GM21825 (cell line): Measurements from ENCODE around the gene UNC93B1.

Experiments
- ATAC-seq: cut with Tn5 transposase; IDR thresholded peaks from one replicate; pipeline ENCODE4 v1.9.1; 2021; ENCODE audit warnings: mild to moderate bottlenecking, moderate library complexity; ENCODE audit not compliant: unreplicated experiment

UNC93B1 gene

DNA sequence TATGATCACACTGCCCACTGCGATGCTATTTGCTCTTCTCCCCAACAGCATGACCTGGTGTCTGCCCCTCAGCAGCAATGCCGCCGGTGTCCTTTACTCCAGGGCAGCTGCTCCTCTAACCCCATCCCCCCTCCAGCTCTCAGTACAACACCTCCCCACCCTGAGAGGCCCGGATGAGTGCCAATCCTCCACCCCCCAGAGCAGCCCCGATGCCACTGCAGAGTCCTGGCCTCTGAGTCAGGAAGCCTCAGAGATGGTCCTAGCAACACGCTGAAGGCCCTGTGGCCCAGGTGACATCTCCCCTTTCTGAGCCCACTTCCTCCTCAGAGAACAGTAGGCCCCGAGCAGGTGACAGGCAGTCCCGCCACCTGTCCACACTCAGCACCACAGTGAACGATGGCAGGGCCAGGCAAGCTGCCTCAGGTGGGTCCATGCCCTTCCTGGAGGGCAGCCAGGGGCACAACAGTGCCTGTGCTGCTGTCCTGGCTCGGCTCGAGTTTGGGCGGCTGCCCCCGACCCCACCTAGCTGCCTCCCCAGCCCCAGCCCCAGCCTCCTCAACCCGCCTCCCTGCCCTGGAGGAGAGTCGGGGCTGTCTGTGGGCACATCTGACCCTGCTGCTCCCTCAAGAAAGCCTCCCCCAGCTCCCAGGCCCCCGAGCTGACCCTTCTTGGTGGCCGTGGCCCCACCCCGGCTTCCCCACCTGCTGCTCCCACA lies 22.7 kb upstream of the UNC93B1 start:
- no peak for ATAC-seq

DNA sequence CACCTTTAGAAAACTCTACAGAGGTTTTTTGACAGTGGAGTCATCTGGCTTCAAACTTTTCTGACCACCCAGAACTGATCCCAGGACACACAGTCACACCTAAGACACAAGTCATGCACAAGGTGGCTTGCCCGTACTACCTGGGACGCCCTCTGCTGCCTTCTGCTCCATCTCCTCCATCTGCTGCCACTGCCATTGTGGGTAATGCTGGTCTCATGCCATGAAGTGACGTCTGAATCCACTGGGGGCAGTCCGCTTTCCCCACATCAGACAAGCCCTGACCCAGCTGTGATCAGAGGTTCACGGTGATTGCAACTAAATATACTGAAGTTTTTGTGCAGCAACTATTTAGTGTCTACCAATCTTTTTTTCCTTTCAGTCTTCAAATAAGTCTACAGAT lies 21.1 kb upstream of the UNC93B1 start:
- ATAC-seq, result no peak

DNA sequence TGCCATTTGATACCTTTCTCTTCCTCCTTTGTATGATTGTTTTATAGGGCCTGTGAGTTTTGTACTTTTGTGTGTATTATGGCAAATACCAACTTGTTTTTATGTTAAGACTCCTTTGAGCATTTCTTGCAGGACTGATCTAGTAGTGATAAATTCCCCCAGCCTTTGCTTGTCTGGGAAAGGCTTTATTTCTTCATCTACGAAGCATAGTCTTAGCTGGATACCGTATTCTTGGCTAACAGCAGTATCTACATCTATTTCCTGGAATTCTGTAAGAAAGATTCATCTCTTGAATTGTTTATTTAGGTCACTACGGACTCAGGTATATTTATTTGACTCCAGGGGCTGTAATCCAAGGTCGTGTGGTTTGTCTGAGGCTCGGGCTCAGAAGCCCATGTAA lies 20.6 kb upstream of the UNC93B1 start:
- no peak for ATAC-seq

DNA sequence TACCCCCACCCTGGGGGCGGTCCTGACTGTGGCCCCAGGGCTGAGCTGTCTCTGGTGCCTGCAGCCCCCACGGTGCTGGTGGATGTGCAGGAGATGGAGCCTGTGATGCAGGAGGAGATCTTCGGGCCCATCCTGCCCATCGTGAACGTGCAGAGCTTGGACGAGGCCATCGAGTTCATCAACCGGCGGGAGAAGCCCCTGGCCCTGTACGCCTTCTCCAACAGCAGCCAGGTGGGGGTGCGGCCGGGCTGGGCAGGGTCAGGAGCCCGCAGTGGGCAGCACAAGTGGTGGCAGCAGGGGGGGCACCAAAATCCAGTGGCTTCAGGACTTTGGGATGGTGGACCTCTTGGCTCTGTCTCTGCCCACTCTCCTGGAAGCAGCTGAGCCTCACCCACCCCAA lies 18.6 kb upstream of the UNC93B1 start:
- no peak for ATAC-seq

DNA sequence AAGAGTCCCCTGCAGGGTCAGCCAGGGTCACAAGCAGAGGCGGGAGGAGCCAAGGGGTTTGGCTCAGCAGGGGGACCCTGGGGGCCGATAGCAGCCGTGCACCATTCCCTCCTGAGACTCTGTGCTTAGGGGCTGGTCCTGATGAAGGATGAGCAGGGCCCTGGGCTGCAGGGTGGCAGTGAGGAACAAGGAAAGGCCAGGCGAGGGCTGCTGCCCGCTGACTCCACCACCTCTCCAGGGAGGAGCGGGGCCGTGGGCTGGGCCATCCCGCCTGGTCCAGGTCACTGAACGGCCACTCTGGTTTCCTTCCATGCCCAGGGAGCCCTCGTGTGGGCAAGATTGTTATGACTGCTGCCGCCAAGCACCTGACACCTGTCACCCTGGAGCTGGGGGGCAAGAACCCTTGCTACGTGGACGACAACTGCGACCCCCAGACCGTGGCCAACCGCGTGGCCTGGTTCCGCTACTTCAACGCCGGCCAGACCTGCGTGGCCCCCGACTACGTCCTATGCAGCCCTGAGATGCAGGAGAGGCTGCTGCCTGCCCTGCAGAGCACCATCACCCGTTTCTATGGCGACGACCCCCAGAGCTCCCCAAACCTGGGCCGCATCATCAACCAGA lies 17.4 kb upstream of the UNC93B1 start:
- ATAC-seq, result no peak

DNA sequence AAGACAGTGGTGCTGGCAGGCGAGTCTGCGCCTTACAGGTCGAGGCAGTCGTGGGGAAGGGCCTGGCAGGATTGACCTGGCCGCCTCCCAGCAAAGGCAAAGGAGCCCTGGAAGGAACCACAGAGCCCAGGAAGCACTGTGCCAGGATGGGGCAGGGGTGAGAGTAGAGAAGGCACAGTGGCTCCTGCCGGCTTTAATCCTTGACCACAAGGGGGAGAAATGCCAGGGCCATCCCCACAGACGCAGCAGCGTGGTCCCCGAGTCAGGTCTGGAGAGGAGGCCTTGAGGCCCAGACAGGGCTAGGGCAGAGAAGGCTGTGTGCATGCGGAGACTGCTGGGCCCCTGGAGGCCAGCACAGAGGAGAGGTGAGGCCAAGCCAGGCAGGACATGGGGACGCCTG lies 16.7 kb upstream of the UNC93B1 start:
- ATAC-seq, result no peak

DNA sequence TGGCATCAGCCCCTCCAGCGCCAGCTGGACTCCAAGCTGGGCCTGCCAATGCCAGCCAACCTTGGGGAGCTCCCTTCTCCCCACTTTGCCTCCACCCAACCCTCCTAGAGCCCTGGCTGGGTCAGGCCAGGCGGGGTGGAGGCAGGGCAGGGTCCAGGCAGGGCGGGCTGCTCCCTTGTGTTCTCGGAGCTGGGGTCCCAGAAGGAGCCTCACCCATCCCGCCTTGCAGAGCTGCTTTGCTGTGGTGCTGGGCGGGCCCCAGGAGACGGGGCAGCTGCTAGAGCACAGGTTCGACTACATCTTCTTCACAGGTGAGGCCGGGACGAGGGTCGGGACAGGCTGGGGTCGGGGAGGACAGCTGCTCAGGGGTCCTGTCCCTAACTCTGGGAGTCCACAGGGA lies 15.6 kb upstream of the UNC93B1 start:
- ATAC-seq, result no peak

DNA sequence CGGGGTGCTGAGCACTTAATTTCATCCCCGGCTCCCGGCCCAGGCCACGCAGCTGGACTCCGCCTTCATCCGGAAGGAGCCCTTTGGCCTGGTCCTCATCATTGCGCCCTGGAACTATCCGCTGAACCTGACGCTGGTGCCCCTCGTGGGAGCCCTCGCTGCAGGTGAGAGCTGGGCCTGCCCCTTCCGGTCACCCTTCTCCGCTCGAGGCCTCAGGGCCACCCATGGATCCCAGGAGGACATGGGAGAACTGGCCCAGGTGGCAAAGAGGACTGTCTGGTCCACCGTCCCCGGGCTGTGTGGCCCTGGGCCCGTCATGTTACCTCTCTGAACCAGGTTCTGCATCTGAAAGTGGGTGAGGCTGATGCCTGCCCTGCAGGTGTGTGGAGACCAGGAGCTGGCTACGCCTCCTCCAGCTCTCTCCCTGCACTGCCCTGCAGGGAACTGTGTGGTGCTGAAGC lies 14.9 kb upstream of the UNC93B1 start:
- ATAC-seq, result no peak

DNA sequence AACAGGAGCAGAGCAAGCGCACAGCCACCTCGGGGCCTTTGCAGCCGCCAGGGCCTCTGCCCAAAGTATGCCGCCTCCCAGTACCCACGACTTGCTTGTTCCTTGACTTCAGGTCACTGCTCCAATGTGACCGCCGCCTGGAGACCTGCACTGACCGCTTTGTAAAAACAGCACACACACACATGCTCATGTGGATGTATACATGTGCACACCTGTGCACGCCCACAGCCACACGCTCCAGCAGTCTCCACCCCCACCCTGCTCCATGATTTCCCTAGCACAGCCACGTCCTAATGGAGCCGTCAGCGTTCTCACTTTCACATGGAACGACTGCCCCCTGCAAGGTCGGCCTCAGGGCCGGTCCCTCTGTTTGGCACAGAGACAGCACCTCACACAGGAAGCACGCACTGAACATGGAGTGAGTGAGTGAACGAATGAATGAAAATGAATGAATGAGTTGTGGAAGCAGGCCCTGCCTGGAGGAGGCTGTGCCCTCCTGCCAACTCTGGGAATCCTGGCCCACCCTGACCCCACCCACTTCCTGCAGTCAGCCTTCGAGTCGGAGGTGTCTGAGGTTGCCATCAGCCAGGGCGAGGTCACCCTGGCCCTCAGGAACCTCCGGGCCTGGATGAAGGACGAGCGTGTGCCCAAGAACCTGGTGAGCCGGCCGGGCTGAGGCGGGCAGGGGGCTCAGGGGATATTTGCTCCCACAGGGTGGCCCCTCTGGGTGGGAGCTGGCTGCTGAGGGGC lies 14.3 kb upstream of the UNC93B1 start:
- ATAC-seq, result no peak

DNA sequence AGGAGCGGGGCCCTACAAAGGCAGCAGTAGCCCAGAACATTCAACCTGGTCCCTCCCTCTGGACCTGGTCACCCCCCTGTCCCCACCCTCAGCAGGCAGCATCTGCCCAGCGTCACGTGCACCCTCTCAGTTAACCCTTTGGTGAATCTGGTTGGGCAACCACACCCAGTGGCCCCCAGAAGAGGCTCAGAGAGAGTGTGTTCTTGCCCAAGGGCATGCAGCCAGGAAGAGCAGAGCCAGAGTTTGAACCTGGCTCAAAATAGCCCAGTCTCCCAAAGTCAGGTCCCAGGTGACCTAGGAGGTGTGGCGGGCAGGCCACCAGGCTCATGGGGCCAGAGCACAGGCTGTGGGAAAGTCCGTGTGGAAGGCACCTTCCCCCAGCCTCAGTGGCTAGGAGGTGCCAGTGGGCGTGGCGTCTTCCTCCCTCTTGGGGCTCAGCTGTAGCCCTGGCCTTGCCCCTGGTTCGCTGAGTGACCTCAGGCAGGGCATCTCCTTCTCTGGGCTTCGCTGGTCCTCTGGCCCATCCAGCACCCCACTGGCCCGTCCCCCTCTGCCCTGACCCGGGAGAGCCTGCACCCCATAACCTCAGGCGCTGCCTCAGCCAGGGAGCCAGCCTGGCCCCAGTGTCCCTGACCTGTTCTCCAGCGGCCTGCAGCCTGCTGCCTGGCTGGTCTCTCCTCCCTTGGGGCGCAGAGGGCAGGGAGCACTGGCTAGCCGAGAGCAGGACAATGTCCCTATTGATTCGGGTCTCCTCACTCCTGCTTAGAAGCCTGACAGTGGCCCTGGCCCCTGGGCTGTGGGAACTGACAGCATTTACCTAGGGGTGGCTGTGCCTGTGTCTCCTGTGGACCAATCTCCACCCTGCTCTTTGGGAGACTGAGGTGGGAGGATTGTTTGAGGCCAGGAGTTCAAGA lies 13.3 kb upstream of the UNC93B1 start:
- ATAC-seq, result no peak

DNA sequence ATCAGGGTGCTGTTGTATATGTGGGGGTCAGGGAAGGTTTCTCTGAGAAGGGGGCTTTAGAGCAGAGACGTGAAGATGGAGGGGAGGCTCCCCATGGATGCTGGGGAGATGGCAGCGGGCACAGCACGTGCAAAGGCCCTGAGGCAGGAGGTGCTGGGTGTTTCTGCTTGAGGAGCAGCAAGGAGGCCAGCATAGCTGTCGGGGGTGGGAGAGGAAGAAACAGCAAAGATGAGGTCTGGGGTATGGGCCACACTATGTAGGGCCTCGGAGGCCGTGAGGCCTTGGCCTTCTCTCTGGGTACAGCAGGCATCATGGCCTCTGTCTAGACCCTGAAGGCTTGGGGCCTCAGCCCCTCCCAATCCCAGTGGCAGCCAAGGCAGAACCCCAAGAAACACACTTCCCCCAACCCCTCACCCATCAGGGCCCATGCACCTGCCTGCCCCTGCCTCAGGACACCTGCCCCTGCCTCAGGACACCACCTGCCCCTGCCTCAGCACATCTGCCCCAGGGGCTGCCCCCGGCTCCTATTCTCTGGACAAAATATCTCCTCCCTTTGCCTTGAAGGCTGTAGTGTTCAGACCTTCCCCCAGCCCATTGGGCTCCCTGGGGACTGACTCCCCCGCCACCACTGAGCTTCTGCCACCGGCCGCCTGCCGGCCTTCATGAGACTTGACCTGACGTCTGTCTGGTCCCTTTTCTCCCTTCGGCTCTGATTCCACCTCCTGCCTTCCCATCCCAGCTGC lies 12.4 kb upstream of the UNC93B1 start:
- no peak for ATAC-seq

DNA sequence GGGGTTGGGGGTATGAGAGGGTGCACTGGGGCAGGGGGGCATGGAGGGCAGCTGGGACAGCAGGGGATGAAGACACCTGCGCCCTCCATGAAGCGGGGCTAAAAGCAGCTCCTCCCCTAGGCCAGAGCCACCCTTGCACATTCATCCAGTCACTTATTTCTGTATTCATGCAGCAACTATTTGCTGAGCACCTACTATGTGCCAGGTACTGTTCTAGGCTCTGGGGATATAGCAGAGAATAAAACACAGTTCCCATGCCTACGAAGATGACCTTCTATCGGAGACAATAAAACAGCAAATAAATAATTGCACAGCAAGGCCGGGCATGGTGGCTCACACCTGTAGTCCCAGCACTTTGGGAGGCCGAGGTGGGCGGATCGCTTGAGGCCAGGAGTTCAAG lies 11.6 kb upstream of the UNC93B1 start:
- ATAC-seq, result no peak

DNA sequence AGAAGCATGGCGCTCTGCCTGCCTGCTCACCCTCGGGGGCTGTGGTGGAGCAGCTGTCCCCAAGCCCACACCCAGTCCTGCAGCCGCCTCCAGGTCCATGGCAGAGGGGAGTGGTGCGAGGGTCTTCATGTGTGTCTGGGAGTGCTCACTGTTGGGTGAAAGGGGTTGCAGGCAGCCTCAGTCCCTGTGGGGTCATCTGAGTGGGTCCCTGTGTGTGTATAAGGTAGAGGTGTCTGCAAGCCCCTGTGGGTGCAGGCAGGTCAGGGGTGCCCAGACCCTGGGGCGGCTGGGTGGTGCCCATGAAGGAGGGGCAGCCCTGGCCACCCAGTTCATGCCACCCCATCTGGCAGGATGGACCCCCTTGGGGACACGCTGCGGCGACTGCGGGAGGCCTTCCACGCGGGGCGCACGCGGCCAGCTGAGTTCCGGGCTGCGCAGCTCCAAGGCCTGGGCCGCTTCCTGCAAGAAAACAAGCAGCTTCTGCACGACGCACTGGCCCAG lies 11.1 kb upstream of the UNC93B1 start:
- ATAC-seq, result no peak

DNA sequence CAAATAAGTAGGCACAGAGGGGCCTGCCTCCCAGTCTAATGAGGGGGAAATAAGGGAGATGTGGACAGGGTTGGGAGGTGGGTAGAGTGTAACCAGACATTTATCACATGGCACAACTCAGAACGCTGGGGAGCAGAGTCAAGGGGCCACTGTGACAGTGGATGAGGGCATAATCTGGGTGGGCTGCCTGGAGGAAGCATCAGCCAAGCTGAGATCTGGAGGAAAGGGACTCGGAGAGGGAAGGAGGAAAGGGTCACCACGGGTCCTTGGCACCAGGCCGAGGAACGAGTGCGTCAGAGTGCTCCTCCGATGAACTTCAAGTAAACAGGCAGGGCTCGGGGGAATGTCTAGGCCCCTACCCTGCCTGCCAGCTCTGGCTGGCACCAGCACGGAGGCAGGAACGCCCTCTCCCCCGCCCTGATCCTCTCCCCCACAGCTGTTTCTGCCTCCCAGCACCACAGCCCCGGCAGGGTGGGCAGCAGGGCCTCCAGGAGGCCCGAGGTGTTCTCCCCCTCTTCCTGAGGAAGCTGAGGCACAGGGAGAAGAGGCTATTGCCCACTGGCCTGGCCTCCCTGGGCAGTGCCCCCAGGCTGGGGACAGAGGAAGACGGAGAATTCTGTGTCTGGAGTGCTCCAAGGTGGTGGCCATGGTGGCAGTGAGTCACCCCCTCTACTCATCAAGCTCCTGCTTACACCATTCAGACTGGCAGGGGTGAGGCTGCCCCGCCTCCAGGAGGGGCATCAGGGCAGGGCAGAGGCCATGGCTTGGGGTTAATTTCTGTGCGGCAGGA lies 10.5 kb upstream of the UNC93B1 start:
- ATAC-seq, result no peak

DNA sequence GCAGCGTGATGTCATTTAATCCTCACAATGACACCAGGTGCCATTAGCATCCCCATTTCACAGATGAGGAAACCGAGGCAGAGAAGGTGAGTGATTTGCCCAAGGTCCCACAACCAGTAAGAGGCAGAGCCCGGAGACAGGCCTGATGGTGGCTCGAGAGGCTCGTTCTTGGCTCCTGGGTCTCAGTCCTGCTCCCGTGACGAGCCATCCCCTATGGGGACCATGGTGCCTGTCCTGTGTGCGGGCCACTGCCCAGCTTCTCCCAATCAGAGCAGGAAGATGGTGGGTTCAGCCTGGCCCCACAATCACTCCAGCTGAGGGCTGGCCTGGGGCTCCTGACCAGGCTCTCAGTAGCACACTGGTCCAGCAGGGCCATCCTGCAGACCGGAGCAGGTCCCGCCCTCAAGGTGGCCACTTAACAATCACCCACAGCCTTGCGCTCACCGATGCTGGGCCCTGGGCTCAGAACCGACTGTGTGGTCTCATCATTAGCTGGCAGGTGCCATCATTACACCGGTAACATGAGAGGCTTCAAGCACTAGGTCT lies 9.8 kb upstream of the UNC93B1 start:
- ATAC-seq, result no peak

DNA sequence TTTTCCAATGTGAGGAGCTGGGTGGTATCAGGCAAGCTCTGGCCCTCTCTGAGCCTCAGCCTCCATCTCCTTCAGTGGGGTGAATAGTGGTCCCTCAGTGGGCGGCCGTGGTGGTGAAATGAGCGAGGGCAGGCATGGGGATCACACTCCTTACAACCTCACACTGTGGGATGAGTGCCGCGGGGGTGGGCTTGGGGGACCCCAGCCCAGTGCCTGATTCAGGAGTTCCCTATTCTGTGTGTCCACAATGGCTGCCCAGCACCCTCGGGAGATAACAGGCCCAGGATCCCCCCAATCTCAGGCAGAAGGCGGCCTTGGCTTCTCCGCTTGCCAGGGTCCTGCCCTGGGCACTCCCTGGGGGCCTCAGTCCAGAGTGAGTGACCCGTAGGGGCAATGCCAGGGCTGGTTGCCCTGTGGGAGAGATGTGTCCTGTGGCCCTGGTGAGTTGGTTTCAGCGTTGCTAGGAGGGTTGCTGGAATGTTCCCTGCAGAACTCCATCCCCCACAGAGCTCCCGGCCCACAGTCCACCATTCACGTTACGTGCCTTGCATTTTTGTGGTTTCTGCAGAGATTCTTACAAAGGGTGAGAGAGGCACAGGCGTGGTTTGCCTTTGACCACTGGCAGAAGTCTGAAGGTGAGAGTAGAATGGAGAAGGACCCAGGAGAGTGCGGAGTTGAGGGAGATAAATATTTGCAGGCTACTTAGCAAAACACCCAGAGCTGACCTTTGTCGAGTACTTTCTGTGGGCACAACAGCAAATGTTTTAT lies 9.1 kb upstream of the UNC93B1 start:
- no peak for ATAC-seq

DNA sequence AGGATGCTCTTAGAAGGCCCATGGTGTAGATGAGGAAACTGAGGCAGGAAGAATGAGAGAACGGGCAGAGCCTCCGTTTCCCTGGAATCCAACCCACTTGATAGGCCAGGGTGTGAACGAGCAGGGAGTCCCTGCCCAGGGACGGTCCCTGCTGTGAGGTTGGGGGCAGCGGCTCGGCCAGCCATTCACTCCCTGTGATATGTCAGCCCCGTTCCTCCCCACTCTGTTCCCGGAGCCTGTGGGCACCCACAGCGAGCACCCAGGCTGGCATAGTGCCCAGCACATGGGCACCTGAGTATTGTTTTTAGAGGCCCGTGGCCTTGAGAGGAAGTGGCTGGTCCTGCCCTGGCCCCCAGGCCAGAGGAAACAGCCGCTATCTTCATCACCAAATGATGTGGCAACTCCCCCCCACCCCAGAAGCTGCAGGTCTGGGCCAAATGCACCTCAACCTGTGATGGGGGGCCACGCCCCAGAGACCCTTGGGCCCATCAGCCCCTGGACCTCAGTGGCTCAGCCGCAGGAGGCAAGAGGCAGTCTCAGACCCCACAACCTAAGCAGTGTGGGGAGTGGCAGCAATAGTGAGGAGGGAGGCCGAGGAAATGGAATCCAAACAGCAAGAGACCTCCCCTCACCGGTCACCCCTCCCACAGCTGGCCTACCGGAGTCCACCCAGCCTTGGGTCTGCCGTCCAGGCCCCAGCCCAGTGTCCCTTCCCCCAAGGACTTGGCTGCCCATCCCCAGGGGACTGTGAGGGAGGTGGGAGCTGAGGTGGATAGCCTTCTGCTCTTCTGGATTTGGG lies 8.3 kb upstream of the UNC93B1 start:
- no peak for ATAC-seq
